MM.1S (cell line): ENCODE measurements around the gene SH3GLB1.

Experiments used
- DNase-seq: peaks from one replicate; pipeline ENCODE4 v3.0.0-alpha.2; 2015
- H2AFZ ChIP-seq: fragments of 300-600 bp; sonication (generic); 2 replicates; pipeline ENCODE4 v1.6.0; 2016; ENCODE audit warnings: antibody characterized with exemption, low read length
- H3F3A ChIP-seq: fragments of 300-600 bp; sonication (generic); 2 replicates; pipeline ENCODE4 v1.6.1; 2016; ENCODE audit warnings: mild to moderate bottlenecking, antibody characterized with exemption, low read length, moderate library complexity, mixed read lengths; ENCODE audit not compliant: insufficient read depth
- H3K27ac ChIP-seq: fragments of 300-600 bp; sonication (generic); 2 replicates; pipeline ENCODE4 v1.5.1; 2016; ENCODE audit warnings: mild to moderate bottlenecking, low read length
- H3K27me3 ChIP-seq: fragments of 300-600 bp; sonication (generic); replicated peaks from 2 replicates; pipeline ENCODE4 v1.6.0; 2016; ENCODE audit warnings: low read length; ENCODE audit not compliant: insufficient read depth
- H3K36me3 ChIP-seq: fragments of 300-600 bp; sonication (generic); replicated peaks from 2 replicates; pipeline ENCODE4 v1.6.1; 2016; ENCODE audit warnings: mild to moderate bottlenecking, low read length, mixed read lengths; ENCODE audit not compliant: insufficient read depth
- H3K4me1 ChIP-seq: fragments of 300-600 bp; sonication (generic); 2 replicates; pipeline ENCODE4 v1.6.1; 2016; ENCODE audit warnings: low read length, mixed read lengths
- H3K4me2 ChIP-seq: fragments of 300-600 bp; sonication (generic); 2 replicates; pipeline ENCODE4 v1.6.0; 2016; ENCODE audit warnings: low read depth, low read length
- H3K4me3 ChIP-seq: fragments of 300-600 bp; sonication (generic); 2 replicates; pipeline ENCODE4 v1.5.1; 2016; ENCODE audit warnings: low read length, mixed read lengths
- H3K79me2 ChIP-seq: fragments of 300-600 bp; sonication (generic); 2 replicates; pipeline ENCODE4 v1.6.1; 2016; ENCODE audit warnings: mixed run types, low read length, mixed read lengths
- H3K9ac ChIP-seq: fragments of 300-600 bp; sonication (generic); 2 replicates; pipeline ENCODE4 v1.6.1; 2016; ENCODE audit warnings: low read length, mixed read lengths
- H3K9me2 ChIP-seq: fragments of 300-600 bp; sonication (generic); replicated peaks from 2 replicates; pipeline ENCODE4 v1.6.1; 2016; ENCODE audit warnings: mild to moderate bottlenecking, low read length, mixed read lengths; ENCODE audit not compliant: insufficient read depth
- H3K9me3 ChIP-seq: fragments of 300-600 bp; sonication (generic); replicated peaks from 2 replicates; pipeline ENCODE4 v1.6.1; 2016; ENCODE audit warnings: mild to moderate bottlenecking, low read length, mixed read lengths; ENCODE audit not compliant: insufficient read depth
- H4K20me1 ChIP-seq: fragments of 300-600 bp; sonication (generic); 2 replicates; pipeline ENCODE4 v1.6.1; 2016; ENCODE audit warnings: mild to moderate bottlenecking, low read length, moderate library complexity, mixed read lengths; ENCODE audit not compliant: insufficient read depth
- CTCF ChIP-seq: fragments of 300-600 bp; sonication (generic); IDR thresholded peaks from 2 replicates; pipeline ENCODE4 v1.5.1; 2016; ENCODE audit warnings: antibody characterized with exemption, low read length, mixed read lengths
- EZH2 ChIP-seq: fragments of 300-600 bp; sonication (generic); optimal IDR thresholded peaks from 2 replicates; pipeline ENCODE3; 2017; ENCODE audit warnings: low read depth, mild to moderate bottlenecking, antibody characterized with exemption, low read length, mixed read lengths
- EZH2phosphoT487 ChIP-seq: fragments of 300-600 bp; sonication (generic); IDR thresholded peaks from 2 replicates; pipeline ENCODE4 v1.6.1; 2018; ENCODE audit warnings: antibody characterized with exemption, low read length

The SH3GLB1 gene

GRCh38 chr1:86753700-86754099 is 49.3 kb downstream of the SH3GLB1 start:
- TF ChIP-seq CTCF = peak; percentile 52
- no peak for TF ChIP-seq EZH2phosphoT487
- no peaks in the 10 kb centered on the region for H3K79me2 ChIP-seq
- H3K27me3 ChIP-seq = no peaks in the 10 kb centered on the region
- H2AFZ ChIP-seq = no peak overlapping the region
- H4K20me1 ChIP-seq = no peaks in the 10 kb centered on the region
- peak overlapping the region; percentile 15; the same call in 1 of the 2 replicates for H3K4me2 ChIP-seq
- H3K27ac ChIP-seq = no peak overlapping the region
- no peaks in the 10 kb centered on the region for H3K9me3 ChIP-seq
- H3F3A ChIP-seq = peaks cover 4% of the 10 kb centered on the region; the same call in 1 of the 2 replicates
- no peak overlapping the region for H3K9ac ChIP-seq
- peaks cover 26% of the 10 kb centered on the region for H3K4me1 ChIP-seq
- peak; percentile 88 for DNase-seq
- H3K9me2 ChIP-seq = no peaks in the 10 kb centered on the region
- no peak overlapping the region for H3K4me3 ChIP-seq
- no peaks in the 10 kb centered on the region for H3K36me3 ChIP-seq

- TF ChIP-seq EZH2phosphoT487 (no peak), EZH2 (no peak), CTCF (no peak)
- no peaks in the 10 kb centered on the region for H4K20me1 ChIP-seq
- H3K27me3 ChIP-seq = no peaks in the 10 kb centered on the region
- H3K36me3 ChIP-seq = no peaks in the 10 kb centered on the region
- 0 out of 2 replicates have a peak overlapping the region, but pooled peaks have one; percentile 15 for H3K4me2 ChIP-seq
- no peak overlapping the region for H3K27ac ChIP-seq
- no peak overlapping the region for H2AFZ ChIP-seq
- H3K9ac ChIP-seq = no peak overlapping the region
- DNase-seq = no peak
- H3K4me3 ChIP-seq = no peak overlapping the region
- H3K4me1 ChIP-seq = peaks cover 26% of the 10 kb centered on the region
- no peaks in the 10 kb centered on the region for H3K9me3 ChIP-seq
- H3K79me2 ChIP-seq = no peaks in the 10 kb centered on the region
- H3K9me2 ChIP-seq = no peaks in the 10 kb centered on the region
- peaks cover 4% of the 10 kb centered on the region; the same call in 1 of the 2 replicates for H3F3A ChIP-seq
Measured at GRCh38 chr1:86754265-86754974, 50.0 kb downstream of the SH3GLB1 start.

GRCh38 chr1:86756062-86756406 is 51.7 kb downstream of the SH3GLB1 start:
- no peak for TF ChIP-seq CTCF
- TF ChIP-seq EZH2 = no peak
- no peak for TF ChIP-seq EZH2phosphoT487
- H4K20me1 ChIP-seq = no peaks in the 10 kb centered on the region
- peak overlapping the region; percentile 50 for H3K4me3 ChIP-seq
- no peaks in the 10 kb centered on the region for H3K36me3 ChIP-seq
- no peaks in the 10 kb centered on the region for H3K9me2 ChIP-seq
- peak overlapping the region; percentile 47 for H2AFZ ChIP-seq
- H3K9me3 ChIP-seq = no peaks in the 10 kb centered on the region
- H3K9ac ChIP-seq = peak overlapping the region; percentile 21; the same call in 1 of the 2 replicates
- peak overlapping the region; percentile 50; the same call in 1 of the 2 replicates for H3K27ac ChIP-seq
- no peaks in the 10 kb centered on the region for H3K27me3 ChIP-seq
- peak overlapping the region; percentile 68; the same call in 1 of the 2 replicates for H3K4me2 ChIP-seq
- no peak for DNase-seq
- peaks cover 4% of the 10 kb centered on the region; the same call in 1 of the 2 replicates for H3F3A ChIP-seq
- no peaks in the 10 kb centered on the region for H3K79me2 ChIP-seq
- peaks cover 26% of the 10 kb centered on the region for H3K4me1 ChIP-seq
